Left ventricle myocardium inferior (tissue), 1 donor: ENCODE results near the gene GRIP2. TPM values are rescaled to one million over a fixed set of nuclear protein-coding genes. Genes with fewer than 3 reads are reported as not detected.

Source experiments
- DNase-seq: peaks from one replicate; pipeline ENCODE4 v3.0.0-alpha.2; 2020
- H3K27ac ChIP-seq: fragments of 200-600 bp; replicated peaks from 2 replicates; pipeline ENCODE4 v1.8.0; 2021
- H3K27me3 ChIP-seq: fragments of 200-600 bp; 2 replicates; pipeline ENCODE4 v1.8.0; 2021; ENCODE audit warnings: low read depth
- H3K36me3 ChIP-seq: fragments of 200-600 bp; 2 replicates; pipeline ENCODE4 v1.8.0; 2021
- H3K4me1 ChIP-seq: fragments of 200-600 bp; 2 replicates; pipeline ENCODE4 v1.8.0; 2021
- H3K4me3 ChIP-seq: fragments of 200-600 bp; 2 replicates; pipeline ENCODE4 v1.8.0; 2021; ENCODE audit warnings: mild to moderate bottlenecking, moderate library complexity
- H3K9me3 ChIP-seq: fragments of 200-600 bp; replicated peaks from 2 replicates; pipeline ENCODE4 v1.8.0; 2021
- CTCF ChIP-seq: fragments of 200-600 bp; IDR thresholded peaks from 2 replicates; pipeline ENCODE4 v1.8.0; 2021; ENCODE audit warnings: antibody characterized with exemption, mild to moderate bottlenecking, borderline replicate concordance
- intact Hi-C: fragments of 100-400 bp; cut with micrococcal nuclease; formaldehyde crosslinking; loops from one replicate; pipeline ENCODE4 v1.11.0; 2022
- total RNA-seq: library from RNA; stranded (reverse); fragmentation: NEBNext Ultra II Directional; extraction: Animal tissue kit (Norgen Biotek cat#: 25700); gene quantifications from one replicate; pipeline ENCODE4 v1.2.1, GENCODE V29; 2021
- donor health status: DM: no; HTN: yes; CAD: no; lungs with severe emphysema.

The GRIP2 gene
- total RNA-seq, 1 donor from 2014 or later = 59.1 TPM

DNA sequence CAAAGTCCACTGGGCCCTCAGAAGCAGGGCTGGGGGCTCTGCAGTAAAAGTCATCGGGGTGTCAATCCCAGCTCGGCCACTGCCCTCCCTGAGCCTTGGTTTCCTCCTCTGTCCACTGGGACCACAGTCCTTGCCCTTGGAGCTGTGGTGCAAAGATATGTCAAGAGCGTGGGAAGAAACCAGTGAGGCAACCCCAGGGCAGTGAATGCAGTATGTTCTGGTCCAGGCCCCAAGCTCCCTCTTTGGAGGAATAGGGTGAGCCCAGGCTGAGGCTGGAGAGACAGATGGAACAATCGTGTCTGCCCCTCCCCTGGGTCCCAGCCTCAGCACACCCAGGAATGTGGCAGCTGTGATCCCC lies 779 bp downstream of the GRIP2 start:
- peak overlapping the region; percentile 91 for H3K27ac ChIP-seq
- H3K4me1 ChIP-seq = peaks cover 77% of the 10 kb centered on the region
- intact Hi-C loops = no loop called here
- H3K4me3 ChIP-seq = peak overlapping the region; percentile 71
- TF ChIP-seq CTCF = no peak
- no peak for DNase-seq
- H3K9me3 ChIP-seq = no peaks in the 10 kb centered on the region
- H3K27me3 ChIP-seq = no peaks in the 10 kb centered on the region
- no peaks in the 10 kb centered on the region for H3K36me3 ChIP-seq

DNA sequence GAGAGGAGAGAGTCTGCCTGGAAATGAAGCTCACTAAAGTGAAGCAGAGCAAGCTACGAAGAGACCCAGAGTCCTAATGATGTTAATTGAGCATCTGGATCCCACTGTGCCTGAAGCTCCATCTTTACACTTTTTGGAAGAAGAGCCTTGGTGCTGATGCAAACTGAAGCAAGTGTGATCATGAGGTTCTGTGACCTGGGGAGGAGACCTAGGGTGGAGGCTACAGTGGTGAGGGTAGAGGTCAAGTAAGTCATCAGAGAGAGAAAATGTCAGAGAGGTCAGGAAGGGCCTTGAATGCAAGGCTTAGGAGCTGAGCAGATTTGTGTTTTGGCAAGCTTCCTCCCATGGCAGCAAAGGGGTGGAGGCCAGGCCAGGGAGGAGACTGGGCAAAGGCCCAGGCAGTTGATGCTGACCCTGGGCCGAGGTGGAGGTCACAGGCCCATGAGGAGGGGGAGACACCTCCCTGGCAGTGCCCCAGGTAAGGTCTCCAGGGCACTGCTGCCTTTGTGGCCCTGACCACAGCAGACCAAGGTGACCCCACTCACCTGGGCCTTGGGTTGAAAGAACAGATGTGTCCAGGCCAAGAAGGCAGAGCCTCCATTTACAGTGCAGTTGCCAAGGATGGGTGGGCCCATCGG lies 1.6 kb downstream of the GRIP2 start:
- Histone ChIP-seq H3K4me3 (peak overlapping the region; percentile 71), H3K9me3 (no peaks in the 10 kb centered on the region), H3K27ac (peak overlapping the region; percentile 91), H3K27me3 (no peaks in the 10 kb centered on the region), H3K4me1 (peaks cover 82% of the 10 kb centered on the region), H3K36me3 (no peaks in the 10 kb centered on the region)
- DNase-seq = no peak
- intact Hi-C loops = no loop called here
- TF ChIP-seq CTCF = no peak

- peak overlapping the region; percentile 71 for H3K4me3 ChIP-seq
Measured at GRCh38 chr3:14537590-14538450, 2.3 kb downstream of the GRIP2 start.

DNA sequence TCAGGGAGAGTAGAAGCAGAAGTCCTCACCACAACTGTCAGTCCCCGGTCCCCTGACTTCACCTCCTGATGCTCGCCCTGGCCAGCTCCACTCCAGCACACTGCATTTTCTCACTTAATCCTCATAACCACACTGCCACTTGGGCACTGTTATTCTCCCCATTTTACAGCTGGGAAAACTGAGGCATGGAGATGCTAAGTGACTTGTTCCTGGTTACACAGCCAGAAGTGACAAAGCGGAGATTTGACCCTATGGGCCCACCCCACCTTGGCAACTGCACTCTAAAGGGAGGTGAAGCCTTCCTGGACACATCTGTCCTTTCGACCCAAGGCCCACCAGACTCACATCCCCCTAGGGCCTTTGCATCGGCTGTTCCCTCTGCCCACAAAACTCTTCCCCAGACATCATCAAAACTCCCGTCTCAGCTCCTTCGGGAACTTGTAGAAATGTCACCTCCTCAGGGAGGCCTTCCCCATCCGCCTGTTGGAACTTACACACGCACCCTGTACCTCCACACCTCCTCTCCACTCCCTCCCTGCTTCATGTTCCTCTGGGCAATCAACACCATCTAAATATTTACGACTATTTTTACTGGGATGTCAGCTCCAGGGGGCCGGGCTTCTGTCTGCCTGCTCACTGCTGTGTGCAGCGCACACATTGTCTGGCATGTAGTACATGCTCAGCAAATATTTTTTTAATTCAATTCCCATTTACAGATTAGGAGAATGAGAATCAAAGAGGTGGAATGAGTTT lies 3.1 kb downstream of the GRIP2 start:
- peaks cover 88% of the 10 kb centered on the region for H3K4me1 ChIP-seq
- H3K4me3 ChIP-seq = peak overlapping the region; percentile 71
- H3K27ac ChIP-seq = peak overlapping the region; percentile 91
- no peak for TF ChIP-seq CTCF
- DNase-seq = no peak
- H3K27me3 ChIP-seq = no peaks in the 10 kb centered on the region
- H3K9me3 ChIP-seq = no peaks in the 10 kb centered on the region
- intact Hi-C loops = no loop called here
- no peaks in the 10 kb centered on the region for H3K36me3 ChIP-seq

More at GRCh38 chr3:14537590-14538450, 2.3 kb downstream of the GRIP2 start:
- no peak for TF ChIP-seq CTCF
- no peaks in the 10 kb centered on the region for H3K9me3 ChIP-seq
- intact Hi-C loops = no loop called here
- H3K27me3 ChIP-seq = no peaks in the 10 kb centered on the region
- peaks cover 82% of the 10 kb centered on the region for H3K4me1 ChIP-seq
- H3K27ac ChIP-seq = peak overlapping the region; percentile 91
- peak; percentile 56 for DNase-seq
- no peaks in the 10 kb centered on the region for H3K36me3 ChIP-seq

GRCh38 chr3:14536055-14536815 lies 3.9 kb downstream of the GRIP2 start:
- Histone ChIP-seq H3K27ac (peak overlapping the region; percentile 91), H3K4me1 (peaks cover 88% of the 10 kb centered on the region), H3K36me3 (no peaks in the 10 kb centered on the region), H3K4me3 (peak overlapping the region; percentile 19), H3K27me3 (no peaks in the 10 kb centered on the region), H3K9me3 (no peaks in the 10 kb centered on the region)
- intact Hi-C loops = no loop called here
- DNase-seq = no peak
- no peak for TF ChIP-seq CTCF
